CD14-positive monocyte (primary cell): ENCODE measurements around the gene CTDSPL. TPM values are rescaled to one million over a fixed set of nuclear protein-coding genes. Genes with fewer than 3 reads are reported as not detected.
A peak's percentile ranks its signal among the peaks of the same experiment; 100 is the strongest.

Experiments
- DNase-seq, 3 donors: peaks; one replicate each; pipeline ENCODE4 v3.0.0-alpha.2; 2011 to 2022
- H2AFZ ChIP-seq: 2 replicates; pipeline ENCODE4 v1.6.0; 2012; ENCODE audit warnings: mild to moderate bottlenecking, low read depth, low read length, inconsistent platforms; ENCODE audit not compliant: insufficient read depth, poor library complexity, severe bottlenecking
- H3K27ac ChIP-seq, 2 donors: 1 replicate in 1 of 2; 2 replicates in 1 of 2; pipeline ENCODE4 v1.5.1; 2012 to 2013; ENCODE audit warnings: low read length in 2 of 2, control low read depth in 1 of 2, inconsistent platforms in 1 of 2, low read depth in 1 of 2, mild to moderate bottlenecking in 1 of 2
- H3K27me3 ChIP-seq, 2 donors: one replicate each; pipeline versions ENCODE4 v1.6.0 to v1.6.1; 2011 to 2013; ENCODE audit warnings: low read length in 2 of 2; ENCODE audit not compliant: control insufficient read depth in 2 of 2, insufficient read depth in 2 of 2
- H3K36me3 ChIP-seq, 2 donors: replicated peaks in 1 of 2; 1 replicate in 1 of 2; 2 replicates in 1 of 2; pipeline versions ENCODE4 v1.5.1 to v1.6.1; 2012 to 2013; ENCODE audit warnings: low read length in 2 of 2, control low read depth in 1 of 2, inconsistent platforms in 1 of 2, mild to moderate bottlenecking in 1 of 2; ENCODE audit not compliant: insufficient read depth in 2 of 2, control insufficient read depth in 1 of 2
- H3K4me1 ChIP-seq, 2 donors: 1 replicate in 1 of 2; 2 replicates in 1 of 2; pipeline versions ENCODE4 v1.5.1 to v1.6.1; 2012 to 2013; ENCODE audit warnings: low read length in 2 of 2, control low read depth in 1 of 2, inconsistent platforms in 1 of 2, mild to moderate bottlenecking in 1 of 2, moderate library complexity in 1 of 2; ENCODE audit not compliant: insufficient read depth in 2 of 2, control insufficient read depth in 1 of 2
- H3K4me2 ChIP-seq: replicated peaks from 2 replicates; pipeline ENCODE3; 2012; ENCODE audit warnings: low read length, moderate library complexity, mild to moderate bottlenecking; ENCODE audit not compliant: poor library complexity, severe bottlenecking; ENCODE audit errors: extremely low read depth
- H3K4me3 ChIP-seq, 3 experiments: fragments of 200-600 bp in 1 of 3; sonication (generic) in 1 of 3; replicated peaks in 1 of 3; 1 replicate in 2 of 3; 2 replicates in 1 of 3; pipeline ENCODE4 v1.5.1; 2011 to 2013; ENCODE audit warnings: low read length in 3 of 3, mild to moderate bottlenecking in 3 of 3, control low read depth in 2 of 3, low read depth in 2 of 3, inconsistent platforms in 1 of 3, moderate library complexity in 1 of 3
- H3K79me2 ChIP-seq: 2 replicates; pipeline ENCODE4 v1.6.0; 2012; ENCODE audit warnings: mild to moderate bottlenecking, control low read depth, inconsistent platforms, low read length, moderate library complexity; ENCODE audit not compliant: insufficient read depth
- H3K9ac ChIP-seq: 2 replicates; pipeline ENCODE4 v1.6.0; 2017; ENCODE audit warnings: low read length, mild to moderate bottlenecking; ENCODE audit not compliant: insufficient read depth, poor library complexity, severe bottlenecking
- H3K9me3 ChIP-seq, 2 donors: replicated peaks in 1 of 2; 1 replicate in 1 of 2; 2 replicates in 1 of 2; pipeline versions ENCODE4 v1.5.1 to v1.6.1; 2012 to 2013; ENCODE audit warnings: low read length in 2 of 2, control low read depth in 1 of 2; ENCODE audit not compliant: control insufficient read depth in 1 of 2, insufficient read depth in 1 of 2
- H4K20me1 ChIP-seq: 2 replicates; pipeline ENCODE4 v1.6.0; 2012; ENCODE audit warnings: mild to moderate bottlenecking, low read length, control low read depth, moderate library complexity; ENCODE audit not compliant: insufficient read depth
- H3K27ac Mint-ChIP-seq, 7 donors: one replicate each; pipeline ENCODE4 v1.8.0; 2020; ENCODE audit warnings: mild to moderate bottlenecking in 7 of 7, mixed read lengths in 7 of 7, moderate library complexity in 6 of 7, inconsistent platforms in 2 of 7
- H3K27me3 Mint-ChIP-seq, 3 donors: one replicate each; pipeline ENCODE4 v1.8.0; 2021 to 2022; ENCODE audit warnings: low read depth in 3 of 3, mild to moderate bottlenecking in 3 of 3, mixed read lengths in 3 of 3, moderate library complexity in 3 of 3, inconsistent platforms in 1 of 3
- H3K36me3 Mint-ChIP-seq, 2 donors: one replicate each; pipeline ENCODE4 v1.8.0; 2020; ENCODE audit warnings: mixed read lengths in 2 of 2, inconsistent platforms in 1 of 2, mild to moderate bottlenecking in 1 of 2
- H3K4me1 Mint-ChIP-seq: one replicate; pipeline ENCODE4 v1.8.0; 2020; ENCODE audit warnings: mild to moderate bottlenecking, mixed read lengths
- H3K4me3 Mint-ChIP-seq, 2 donors: one replicate each; pipeline ENCODE4 v1.8.0; 2020; ENCODE audit warnings: mild to moderate bottlenecking in 2 of 2, mixed read lengths in 2 of 2, moderate library complexity in 1 of 2
- H3K9me3 Mint-ChIP-seq, 7 donors: one replicate each; pipeline ENCODE4 v1.8.0; 2020 to 2022; ENCODE audit warnings: mixed read lengths in 7 of 7, mild to moderate bottlenecking in 6 of 7, moderate library complexity in 6 of 7, inconsistent platforms in 2 of 7
- WGBS: methylation state at CpG from one replicate; pipeline ENCODE4 v1.1.5; 2013; ENCODE audit warnings: missing lambda C conversion rate; ENCODE audit not compliant: insufficient coverage; 5-methylcytosine and 5-hydroxymethylcytosine counted together
- intact Hi-C, 2 donors: fragments of 100-400 bp; cut with micrococcal nuclease; formaldehyde crosslinking; loops; one replicate each; pipeline versions ENCODE4 v1.15.0 to v1.15.1; 2023
- polyA plus RNA-seq, 3 donors: library from polyadenylated mRNA; depleted of rRNA in 1 of 3; unstranded in 2 of 3; stranded (reverse) in 1 of 3; fragments of 300-500 nt in 2 of 3; fragments of >200 nt in 1 of 3; fragmentation: Illumina TruSeq in 2 of 3; gene quantifications; 1 replicate in 2 of 3; 2 replicates in 1 of 3; pipeline ENCODE4 v1.2.3, GENCODE V29; 2012 to 2021
- TF ChIP-seq, protein P1 (sequence below): fragments of 200-600 bp; IDR thresholded peaks from one replicate; pipeline ENCODE4 v1.8.0; 2022; ENCODE audit warnings: antibody characterized with exemption, mild to moderate bottlenecking

The CTDSPL gene
- polyA plus RNA-seq, 3 donors, result 0.15 to 0.69 (median 0.33) TPM

- H3K79me2 ChIP-seq, result peaks cover 37% of the 10 kb centered on the region
- no peak overlapping the region for H3K4me3 ChIP-seq
- TF ChIP-seq, protein P1, sequence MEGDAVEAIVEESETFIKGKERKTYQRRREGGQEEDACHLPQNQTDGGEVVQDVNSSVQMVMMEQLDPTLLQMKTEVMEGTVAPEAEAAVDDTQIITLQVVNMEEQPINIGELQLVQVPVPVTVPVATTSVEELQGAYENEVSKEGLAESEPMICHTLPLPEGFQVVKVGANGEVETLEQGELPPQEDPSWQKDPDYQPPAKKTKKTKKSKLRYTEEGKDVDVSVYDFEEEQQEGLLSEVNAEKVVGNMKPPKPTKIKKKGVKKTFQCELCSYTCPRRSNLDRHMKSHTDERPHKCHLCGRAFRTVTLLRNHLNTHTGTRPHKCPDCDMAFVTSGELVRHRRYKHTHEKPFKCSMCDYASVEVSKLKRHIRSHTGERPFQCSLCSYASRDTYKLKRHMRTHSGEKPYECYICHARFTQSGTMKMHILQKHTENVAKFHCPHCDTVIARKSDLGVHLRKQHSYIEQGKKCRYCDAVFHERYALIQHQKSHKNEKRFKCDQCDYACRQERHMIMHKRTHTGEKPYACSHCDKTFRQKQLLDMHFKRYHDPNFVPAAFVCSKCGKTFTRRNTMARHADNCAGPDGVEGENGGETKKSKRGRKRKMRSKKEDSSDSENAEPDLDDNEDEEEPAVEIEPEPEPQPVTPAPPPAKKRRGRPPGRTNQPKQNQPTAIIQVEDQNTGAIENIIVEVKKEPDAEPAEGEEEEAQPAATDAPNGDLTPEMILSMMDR, result no peak
Observed at GRCh38 chr3:37993067-37993455, 131.4 kb downstream of the CTDSPL start.

GRCh38 chr3:37993460-37993819 is 131.8 kb downstream of the CTDSPL start:
- no peaks in the 10 kb centered on the region for H3K27me3 ChIP-seq
- peaks cover 5 to 12% of the 10 kb centered on the region in 2 donors for H3K36me3 ChIP-seq
- Mint-ChIP-seq H3K4me1 (peaks cover 63% of the 10 kb centered on the region), H3K27ac (peak overlapping the region; percentile 95 to 99 (median 97)), H3K36me3 (peaks cover 14 to 21% of the 10 kb centered on the region in 2 donors), H3K9me3 (no peaks in the 10 kb centered on the region), H3K4me3 (peak overlapping the region; percentile 92 to 97), H3K27me3 (peaks cover 2 to 6% (median 2%) of the 10 kb centered on the region in 3 donors)
- peak overlapping the region; percentile 94 for H3K27ac ChIP-seq
- WGBS, result 83% methylated on average over 2 of the region's 6 CpGs
- TF ChIP-seq, protein P1, result no peak
- peak overlapping the region; percentile 79 for H3K4me2 ChIP-seq
- no peaks in the 10 kb centered on the region for H4K20me1 ChIP-seq
- intact Hi-C loops, result no loop called here
- H3K4me3 ChIP-seq, result peak overlapping the region; percentile 62 to 84 (median 67)
- peak overlapping the region; percentile 85 for H3K9ac ChIP-seq
- H3K4me1 ChIP-seq, result peaks cover 54 to 66% of the 10 kb centered on the region in 2 donors
- DNase-seq, result no peak
- H2AFZ ChIP-seq, result peak overlapping the region; percentile 91
- no peaks in the 10 kb centered on the region for H3K9me3 ChIP-seq
- peaks cover 39% of the 10 kb centered on the region for H3K79me2 ChIP-seq

More at GRCh38 chr3:37993067-37993455, 131.4 kb downstream of the CTDSPL start:
- peaks cover 5 to 12% of the 10 kb centered on the region in 2 donors for H3K36me3 ChIP-seq
- no peak overlapping the region for H2AFZ ChIP-seq
- H3K4me1 ChIP-seq, result peaks cover 54 to 66% of the 10 kb centered on the region in 2 donors
- H3K4me2 ChIP-seq, result no peak overlapping the region
- H3K27me3 ChIP-seq, result no peaks in the 10 kb centered on the region
- H3K36me3 Mint-ChIP-seq, result peaks cover 14 to 21% of the 10 kb centered on the region in 2 donors
- intact Hi-C loops, result no loop called here
- 94% methylated on average over 6 of the region's 8 CpGs for WGBS
- H3K9me3 ChIP-seq, result no peaks in the 10 kb centered on the region
- peak overlapping the region in 1 of 2 donors; percentile 92 for H3K4me3 Mint-ChIP-seq
- DNase-seq, result no peak
- peak overlapping the region in 1 of 2 donors; percentile 94 for H3K27ac ChIP-seq
- no peaks in the 10 kb centered on the region for H3K9me3 Mint-ChIP-seq
- H3K4me1 Mint-ChIP-seq, result peaks cover 63% of the 10 kb centered on the region
- H3K9ac ChIP-seq, result peak overlapping the region; percentile 85
- no peaks in the 10 kb centered on the region for H4K20me1 ChIP-seq
- H3K27me3 Mint-ChIP-seq, result peaks cover 2 to 6% (median 2%) of the 10 kb centered on the region in 3 donors
- peak overlapping the region; percentile 52 to 99 (median 97) for H3K27ac Mint-ChIP-seq
